CD4-positive, alpha-beta T cell (primary cell): ENCODE data around the gene ARID4B. TPM values are rescaled to one million over a fixed set of nuclear protein-coding genes. Genes with fewer than 3 reads are reported as not detected.

ENCODE experiments used
- ATAC-seq: fragments of 200-7000 bp; cut with Tn5 transposase; one replicate; pipeline ENCODE4 v1.10.0; 2022; ENCODE audit warnings: mild to moderate bottlenecking; ENCODE audit not compliant: poor library complexity
- CTCF ChIA-PET: fragments of 350-600 bp; sonication (Branson Sonifier 250); formaldehyde crosslinking; loops from one replicate; lab custom pipeline; 2021; ENCODE audit warnings: antibody characterized with exemption, inconsistent platforms; lab: Charles Lee
- POLR2A ChIA-PET: fragments of 350-600 bp; sonication (Branson Sonifier 250); formaldehyde crosslinking; loops from one replicate; lab custom pipeline; 2021; ENCODE audit warnings: antibody characterized with exemption, inconsistent platforms; lab: Charles Lee
- DNase-seq, 14 experiments: peaks; one replicate each; pipeline ENCODE4 v3.0.0-alpha.2; 2013 to 2020; ENCODE audit warnings: mixed read lengths in 2 of 14
- H3K27ac ChIP-seq, 2 donors: one replicate each; pipeline versions ENCODE4 v1.5.1 to v1.7.0; 2013; ENCODE audit warnings: low read length in 2 of 2, low read depth in 1 of 2, mild to moderate bottlenecking in 1 of 2
- H3K27me3 ChIP-seq, 2 experiments: 1 replicate in 1 of 2; 2 replicates in 1 of 2; pipeline versions ENCODE4 v1.6.1 to v1.7.0; 2013; ENCODE audit warnings: low read length in 2 of 2, control low read depth in 1 of 2, mild to moderate bottlenecking in 1 of 2, moderate library complexity in 1 of 2; ENCODE audit not compliant: insufficient read depth in 2 of 2, control insufficient read depth in 1 of 2
- H3K36me3 ChIP-seq: one replicate; pipeline ENCODE4 v1.6.1; 2013; ENCODE audit warnings: low read length, control low read depth; ENCODE audit not compliant: insufficient read depth
- H3K4me1 ChIP-seq: one replicate; pipeline ENCODE4 v1.6.1; 2013; ENCODE audit warnings: low read length, control low read depth; ENCODE audit not compliant: insufficient read depth
- H3K4me3 ChIP-seq: one replicate; pipeline ENCODE4 v1.5.1; 2013; ENCODE audit warnings: mild to moderate bottlenecking, low read length, moderate library complexity
- H3K9me3 ChIP-seq, 2 experiments: 1 replicate in 1 of 2; 2 replicates in 1 of 2; pipeline versions ENCODE4 v1.6.1 to v1.7.0; 2013; ENCODE audit warnings: low read length in 2 of 2, mild to moderate bottlenecking in 2 of 2, control low read depth in 1 of 2, moderate library complexity in 1 of 2; ENCODE audit not compliant: control insufficient read depth in 1 of 2, insufficient read depth in 1 of 2
- H3K27ac Mint-ChIP-seq: one replicate; pipeline ENCODE4 v1.8.0; 2020; ENCODE audit warnings: mixed read lengths
- H3K27me3 Mint-ChIP-seq: one replicate; pipeline ENCODE4 v1.8.0; 2021; ENCODE audit warnings: mixed read lengths
- H3K36me3 Mint-ChIP-seq: one replicate; pipeline ENCODE4 v1.8.0; 2021; ENCODE audit warnings: low read depth, mixed read lengths
- H3K4me1 Mint-ChIP-seq: one replicate; pipeline ENCODE4 v1.8.0; 2021; ENCODE audit warnings: low read depth, mixed read lengths
- H3K4me3 Mint-ChIP-seq: one replicate; pipeline ENCODE4 v1.8.0; 2020; ENCODE audit warnings: mild to moderate bottlenecking, mixed read lengths
- H3K9me3 Mint-ChIP-seq: one replicate; pipeline ENCODE4 v1.8.0; 2020; ENCODE audit warnings: mixed read lengths
- intact Hi-C, 2 experiments: fragments of 100-400 bp; cut with DNase I in 1 of 2; cut with micrococcal nuclease in 1 of 2; formaldehyde crosslinking; loops; one replicate each; pipeline versions ENCODE4 v1.15.1 to v1.9.0; 2023 to 2025; cut with DNase I, micrococcal nuclease
- total RNA-seq, 174 experiments: library from RNA in 2 of 174; stranded (reverse) in 2 of 174; gene quantifications; one replicate each; pipeline ENCODE4 v1.2.3 and lab custom pipeline; 2021 to 2026
- TF ChIP-seq, protein P1 (sequence below): fragments of 200-600 bp; IDR thresholded peaks from one replicate; pipeline ENCODE4 v1.8.0; 2022; ENCODE audit warnings: antibody characterized with exemption, mild to moderate bottlenecking

The ARID4B gene
- total RNA-seq, 2 experiments from 2014 or later: 127 to 130 TPM

DNA sequence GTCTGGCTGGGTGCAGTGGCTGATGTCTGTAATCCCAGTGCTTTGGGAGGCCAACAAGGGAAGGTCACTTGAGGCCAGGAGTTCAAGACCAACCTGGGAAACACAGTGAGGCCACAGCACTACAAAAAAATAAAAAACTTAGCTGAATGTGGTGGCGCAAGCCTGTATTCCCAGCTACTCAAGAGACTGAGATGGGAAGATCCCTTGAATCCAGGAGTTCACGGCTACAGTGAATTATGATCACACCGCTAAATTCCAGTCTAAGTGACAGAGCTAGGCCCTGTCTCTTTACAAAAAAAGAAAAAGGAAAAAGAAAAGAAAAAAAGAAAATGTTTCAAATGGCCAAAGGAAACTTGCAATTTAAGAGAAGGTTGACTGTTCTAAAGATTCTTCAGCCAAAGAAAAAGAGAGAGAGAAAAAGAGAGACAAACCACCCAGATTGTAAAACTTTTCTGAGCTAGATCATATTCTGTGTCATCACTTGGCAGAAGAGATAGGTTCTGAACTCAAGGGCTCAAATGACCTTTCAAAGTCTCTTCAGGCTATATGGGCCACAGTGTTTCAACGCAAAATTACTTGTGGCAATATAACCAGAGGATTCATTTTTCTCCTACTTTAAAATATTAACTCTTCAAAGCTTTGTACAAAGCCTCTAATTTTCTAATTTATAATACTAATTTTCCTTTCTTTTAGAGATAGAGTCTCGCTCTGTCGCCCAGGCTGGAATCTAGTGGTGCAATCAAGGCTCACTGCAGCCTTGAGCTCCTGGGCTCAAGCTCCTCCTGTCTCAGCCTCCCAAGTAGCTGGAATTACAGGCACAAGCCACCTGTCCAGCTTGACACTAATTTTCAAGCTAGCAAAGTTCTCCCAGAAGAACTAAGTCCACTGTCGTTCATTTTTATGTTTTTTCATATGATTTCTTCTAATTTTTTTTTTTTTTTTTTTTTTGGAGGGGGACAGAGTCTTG is 20.5 kb downstream of the ARID4B start:
- Mint-ChIP-seq H3K27ac (peak overlapping the region; percentile 88), H3K9me3 (no peaks in the 10 kb centered on the region), H3K36me3 (peaks cover 30% of the 10 kb centered on the region), H3K4me1 (peaks cover 67% of the 10 kb centered on the region), H3K4me3 (peak overlapping the region; percentile 42), H3K27me3 (no peaks in the 10 kb centered on the region)
- ChIA-PET POLR2A (interaction anchor here (0.6 to 0.7 kb wide), 2 partner anchors 10 to 53 kb away, joined by 3 read pairs; no protein-coding TSS in a partner anchor), CTCF (interaction anchor here (1.0 to 1.3 kb wide), 2 partner anchors 10 to 110 kb away, joined by 3 read pairs; no protein-coding TSS in a partner anchor)
- no peaks in the 10 kb centered on the region for H3K9me3 ChIP-seq
- DNase-seq (no peak), ATAC-seq (no peak)
- H3K4me1 ChIP-seq: peaks cover 68% of the 10 kb centered on the region
- TF ChIP-seq, protein P1, sequence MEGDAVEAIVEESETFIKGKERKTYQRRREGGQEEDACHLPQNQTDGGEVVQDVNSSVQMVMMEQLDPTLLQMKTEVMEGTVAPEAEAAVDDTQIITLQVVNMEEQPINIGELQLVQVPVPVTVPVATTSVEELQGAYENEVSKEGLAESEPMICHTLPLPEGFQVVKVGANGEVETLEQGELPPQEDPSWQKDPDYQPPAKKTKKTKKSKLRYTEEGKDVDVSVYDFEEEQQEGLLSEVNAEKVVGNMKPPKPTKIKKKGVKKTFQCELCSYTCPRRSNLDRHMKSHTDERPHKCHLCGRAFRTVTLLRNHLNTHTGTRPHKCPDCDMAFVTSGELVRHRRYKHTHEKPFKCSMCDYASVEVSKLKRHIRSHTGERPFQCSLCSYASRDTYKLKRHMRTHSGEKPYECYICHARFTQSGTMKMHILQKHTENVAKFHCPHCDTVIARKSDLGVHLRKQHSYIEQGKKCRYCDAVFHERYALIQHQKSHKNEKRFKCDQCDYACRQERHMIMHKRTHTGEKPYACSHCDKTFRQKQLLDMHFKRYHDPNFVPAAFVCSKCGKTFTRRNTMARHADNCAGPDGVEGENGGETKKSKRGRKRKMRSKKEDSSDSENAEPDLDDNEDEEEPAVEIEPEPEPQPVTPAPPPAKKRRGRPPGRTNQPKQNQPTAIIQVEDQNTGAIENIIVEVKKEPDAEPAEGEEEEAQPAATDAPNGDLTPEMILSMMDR: no peak
- H3K27ac ChIP-seq: peak overlapping the region in 1 of 2 donors; percentile 50
- H3K4me3 ChIP-seq: no peak overlapping the region
- H3K36me3 ChIP-seq: peaks cover 7% of the 10 kb centered on the region
- H3K27me3 ChIP-seq: no peaks in the 10 kb centered on the region
- intact Hi-C loops: no loop called here

DNA sequence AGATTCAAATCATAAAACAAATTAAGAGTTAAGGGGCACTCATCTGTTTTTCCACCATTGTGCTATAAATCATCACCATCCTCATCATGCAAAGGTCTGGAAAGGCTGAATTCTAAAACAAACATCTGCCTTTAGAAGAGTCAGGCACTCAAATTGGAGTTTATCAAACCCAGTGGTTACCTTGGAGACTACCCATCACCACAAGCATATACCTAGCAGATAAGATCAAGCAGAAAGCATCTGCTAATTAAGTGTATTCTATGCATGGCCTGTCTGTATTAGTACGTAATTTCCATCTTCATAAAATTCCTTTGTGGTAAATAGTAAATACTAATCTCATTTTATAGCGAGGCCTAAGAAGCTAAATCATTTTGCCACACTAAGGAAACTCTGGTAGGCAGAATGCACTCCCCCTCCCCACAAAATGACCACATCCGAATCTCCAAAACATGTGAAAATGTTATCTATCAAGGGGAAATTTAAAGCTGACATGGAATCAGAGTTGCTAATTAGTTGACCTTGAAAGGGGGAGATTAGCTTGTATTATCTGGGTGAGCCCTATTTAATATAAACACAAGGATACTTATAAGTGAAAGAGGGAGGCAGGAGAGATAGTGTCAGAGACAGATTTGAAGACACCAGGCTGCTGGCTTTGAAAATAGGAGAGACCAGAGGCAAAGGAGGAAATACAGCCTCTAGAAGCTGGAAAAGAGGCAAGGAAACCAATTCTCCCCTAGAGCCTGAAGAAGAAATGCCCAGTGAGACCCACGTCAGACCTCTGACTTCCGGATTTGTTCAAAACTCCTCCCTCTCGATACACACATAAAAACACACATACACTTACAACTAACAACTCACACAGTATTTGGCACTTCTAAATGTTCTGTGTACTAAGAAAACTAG is 23.2 kb downstream of the ARID4B start:
- Mint-ChIP-seq H3K4me3 (peak overlapping the region; percentile 65), H3K27me3 (no peaks in the 10 kb centered on the region), H3K4me1 (peaks cover 56% of the 10 kb centered on the region), H3K27ac (peak overlapping the region; percentile 88), H3K36me3 (peaks cover 21% of the 10 kb centered on the region), H3K9me3 (no peaks in the 10 kb centered on the region)
- H3K27me3 ChIP-seq: no peaks in the 10 kb centered on the region
- H3K9me3 ChIP-seq: no peaks in the 10 kb centered on the region
- DNase-seq: peak in 7 of 14 experiments; percentile 10 to 85 (median 29)
- peak overlapping the region; percentile 8 for H3K4me3 ChIP-seq
- H3K36me3 ChIP-seq: no peaks in the 10 kb centered on the region
- TF ChIP-seq, protein P1: no peak
- intact Hi-C loops: no loop called here
- peak overlapping the region; percentile 67 to 83 for H3K27ac ChIP-seq
- CTCF ChIA-PET: interaction anchor here (1.0 to 1.3 kb wide), 4 partner anchors 14 to 52 kb away, joined by 3 to 5 read pairs (median 3); no protein-coding TSS in a partner anchor
- peak; percentile 80 for ATAC-seq
- peaks cover 69% of the 10 kb centered on the region for H3K4me1 ChIP-seq
- POLR2A ChIA-PET: interaction anchor here (1.0 to 2.0 kb wide), 5 partner anchors 21 to 32 kb away, joined by 4 to 11 read pairs (median 4); partner anchors contain the start of genes ARID4B and GGPS1

DNA sequence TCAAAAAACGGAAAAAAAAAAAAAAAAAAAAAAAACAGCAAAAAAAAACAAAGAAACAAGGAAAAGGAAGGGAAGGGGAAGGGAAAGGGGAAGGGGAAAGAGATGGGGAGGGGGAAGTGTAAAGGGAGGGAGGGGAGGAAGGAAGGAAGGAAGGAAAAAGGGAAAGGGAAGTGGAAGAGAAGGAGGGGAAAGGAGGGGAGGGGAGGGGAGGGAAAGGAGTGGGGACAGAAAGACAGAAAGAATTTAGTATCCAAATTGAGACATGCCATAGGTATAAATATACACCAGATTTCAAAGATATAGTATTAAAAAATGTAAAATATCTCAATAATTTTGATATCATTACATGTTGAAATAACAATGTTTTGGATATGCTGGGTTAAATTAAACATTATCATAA is 25.8 kb downstream of the ARID4B start:
- Mint-ChIP-seq H3K4me3 (no peak overlapping the region), H3K27me3 (no peaks in the 10 kb centered on the region), H3K9me3 (no peaks in the 10 kb centered on the region), H3K36me3 (peaks cover 19% of the 10 kb centered on the region), H3K27ac (peak overlapping the region; percentile 38), H3K4me1 (peaks cover 74% of the 10 kb centered on the region)
- no peaks in the 10 kb centered on the region for H3K9me3 ChIP-seq
- H3K4me1 ChIP-seq: peaks cover 72% of the 10 kb centered on the region
- ChIA-PET CTCF (no interaction called here), POLR2A (no interaction called here)
- TF ChIP-seq, protein P1: no peak
- no peaks in the 10 kb centered on the region for H3K36me3 ChIP-seq
- no peak overlapping the region for H3K4me3 ChIP-seq
- intact Hi-C loops: no loop called here
- DNase-seq (no peak), ATAC-seq (no peak)
- no peaks in the 10 kb centered on the region for H3K27me3 ChIP-seq
- no peak overlapping the region for H3K27ac ChIP-seq
